Upper lobe of left lung (tissue), 6 donors: ENCODE results near the gene IGSF11. TPM values are rescaled to one million over a fixed set of nuclear protein-coding genes. Genes with fewer than 3 reads are reported as not detected.

Experiments used
- ATAC-seq, 2 donors: fragments of 200-7000 bp; cut with Tn5 transposase; one replicate each; pipeline ENCODE4 v1.9.1; 2022; ENCODE audit warnings: mild to moderate bottlenecking in 2 of 2, moderate library complexity in 2 of 2; ENCODE audit not compliant: low FRiP score in 2 of 2
- DNase-seq, 2 donors: peaks; one replicate each; pipeline ENCODE4 v3.0.0-alpha.2; 2019 to 2020
- H3K27ac ChIP-seq, 4 donors: fragments of 200-600 bp; sonication (generic); one replicate each; pipeline ENCODE4 v1.5.1; 2016 to 2019
- H3K27me3 ChIP-seq, 4 donors: fragments of 200-600 bp; sonication (generic); one replicate each; pipeline ENCODE4 v1.5.1; 2017 to 2019
- H3K36me3 ChIP-seq, 4 donors: fragments of 200-600 bp; sonication (generic); one replicate each; pipeline ENCODE4 v1.5.1; 2016 to 2019
- H3K4me1 ChIP-seq, 4 donors: fragments of 200-600 bp; sonication (generic); one replicate each; pipeline ENCODE4 v1.5.1; 2018 to 2019
- H3K4me3 ChIP-seq, 4 donors: fragments of 200-600 bp; sonication (generic); one replicate each; pipeline ENCODE4 v1.5.1; 2017 to 2019; ENCODE audit warnings: mild to moderate bottlenecking in 2 of 4, moderate library complexity in 1 of 4
- H3K9me3 ChIP-seq, 4 donors: fragments of 200-600 bp; sonication (generic); one replicate each; pipeline ENCODE4 v1.5.1; 2018 to 2019
- CTCF ChIP-seq, 6 experiments: fragments of 450-650 bp in 4 of 6; fragments of 200-600 bp in 2 of 6; sonication (generic) in 2 of 6; IDR thresholded peaks; one replicate each; pipeline ENCODE4 v1.5.1; 2016 to 2019; ENCODE audit warnings: antibody characterized with exemption in 6 of 6
- EP300 ChIP-seq, 4 donors: sonication (generic); formaldehyde crosslinking; IDR thresholded peaks; one replicate each; pipeline ENCODE4 v1.5.1; 2017; ENCODE audit warnings: antibody characterized with exemption in 4 of 4, control low read depth in 2 of 4
- POLR2A ChIP-seq, 4 donors: fragments of 450-650 bp; IDR thresholded peaks; one replicate each; pipeline ENCODE4 v1.5.1; 2016 to 2017; ENCODE audit warnings: antibody characterized with exemption in 4 of 4, mild to moderate bottlenecking in 2 of 4
- POLR2AphosphoS5 ChIP-seq, 2 donors: sonication (generic); formaldehyde crosslinking; IDR thresholded peaks; one replicate each; pipeline ENCODE4 v1.5.1; 2017; ENCODE audit warnings: antibody characterized with exemption in 2 of 2
- whole genome bisulfite sequencing, 2 donors: methylation state at CpG; one replicate each; pipeline ENCODE4 v1.1.5; 2017 to 2018; 5-methylcytosine and 5-hydroxymethylcytosine counted together
- total RNA-seq, 6 donors: library from RNA; depleted of rRNA in 4 of 6; stranded (reverse); fragments of >200 nt in 4 of 6; gene quantifications; one replicate each; pipeline versions ENCODE4 v1.1.0 to v1.2.1, GENCODE V29; 2016 to 2021
- donor health status: DM: no; HTN: no; CAD: no; lungs with moderate emphysema.
- donor health status: DM: no; HTN: yes; CAD: no; lungs with severe emphysema.

IGSF11 gene
- total RNA-seq, 6 donors from 2014 or later, result 0.11 to 0.71 (median 0.14) TPM; not detected in 3

GRCh38 chr3:118909763-118910162 is 124.9 kb downstream of the IGSF11 start:
- Histone ChIP-seq H3K27me3 (no peaks in the 10 kb centered on the region), H3K36me3 (no peaks in the 10 kb centered on the region), H3K4me3 (no peak overlapping the region), H3K9me3 (no peaks in the 10 kb centered on the region), H3K4me1 (no peaks in the 10 kb centered on the region), H3K27ac (no peak overlapping the region)
- DNase-seq (no peak), ATAC-seq (no peak)
- no peak for TF ChIP-seq CTCF (IDR thresholded peaks at IDR 0.05)
- no peak for TF ChIP-seq POLR2A (IDR thresholded peaks at IDR 0.05)
- TF ChIP-seq POLR2AphosphoS5 (IDR thresholded peaks at IDR 0.05), result no peak
- no peak for TF ChIP-seq EP300 (IDR thresholded peaks at IDR 0.05)

GRCh38 chr3:118907909-118908308 is 126.7 kb downstream of the IGSF11 start:
- no peaks in the 10 kb centered on the region for H3K9me3 ChIP-seq
- H3K4me1 ChIP-seq, result no peaks in the 10 kb centered on the region
- no peaks in the 10 kb centered on the region for H3K36me3 ChIP-seq
- 72 to 80% methylated on average over 2 of the region's 2 CpGs for WGBS, 2 donors
- no peak overlapping the region for H3K4me3 ChIP-seq
- no peak for TF ChIP-seq POLR2A (IDR thresholded peaks at IDR 0.05)
- ATAC-seq (no peak), DNase-seq (no peak)
- no peaks in the 10 kb centered on the region for H3K27me3 ChIP-seq
- no peak overlapping the region for H3K27ac ChIP-seq

GRCh38 chr3:118900737-118901525 is 133.7 kb downstream of the IGSF11 start:
- Histone ChIP-seq H3K9me3 (no peaks in the 10 kb centered on the region), H3K27ac (no peak overlapping the region), H3K4me1 (no peaks in the 10 kb centered on the region), H3K36me3 (no peaks in the 10 kb centered on the region), H3K4me3 (no peak overlapping the region), H3K27me3 (no peaks in the 10 kb centered on the region)
- 63 to 65% methylated on average over 4 of the region's 4 CpGs for WGBS, 2 donors
- ATAC-seq, result no peak
- DNase-seq, result no peak
- TF ChIP-seq EP300 (IDR thresholded peaks at IDR 0.05), result no peak

- Histone ChIP-seq H3K36me3 (no peaks in the 10 kb centered on the region), H3K27me3 (no peaks in the 10 kb centered on the region), H3K4me3 (no peak overlapping the region), H3K4me1 (no peaks in the 10 kb centered on the region), H3K9me3 (no peaks in the 10 kb centered on the region), H3K27ac (no peak overlapping the region)
- WGBS, 2 donors, result 62 to 68% methylated on average over 2 of the region's 2 CpGs
- TF ChIP-seq CTCF (IDR thresholded peaks at IDR 0.05) (no peak), POLR2A (IDR thresholded peaks at IDR 0.05) (no peak), EP300 (IDR thresholded peaks at IDR 0.05) (no peak), POLR2AphosphoS5 (IDR thresholded peaks at IDR 0.05) (no peak)
- ATAC-seq (no peak), DNase-seq (no peak)
Observed at GRCh38 chr3:118890206-118890605, 144.4 kb downstream of the IGSF11 start.

- Histone ChIP-seq H3K27ac (no peak overlapping the region), H3K9me3 (no peaks in the 10 kb centered on the region), H3K36me3 (no peaks in the 10 kb centered on the region), H3K4me1 (no peaks in the 10 kb centered on the region), H3K4me3 (no peak overlapping the region), H3K27me3 (no peaks in the 10 kb centered on the region)
- TF ChIP-seq POLR2A (IDR thresholded peaks at IDR 0.05) (no peak), EP300 (IDR thresholded peaks at IDR 0.05) (no peak), POLR2AphosphoS5 (IDR thresholded peaks at IDR 0.05) (no peak), CTCF (IDR thresholded peaks at IDR 0.05) (no peak)
- DNase-seq (no peak), ATAC-seq (no peak)
Observed at GRCh38 chr3:118889691-118890090, 145.0 kb downstream of the IGSF11 start.

GRCh38 chr3:118886708-118887107 is 147.9 kb downstream of the IGSF11 start:
- Histone ChIP-seq H3K9me3 (no peaks in the 10 kb centered on the region), H3K27me3 (no peaks in the 10 kb centered on the region), H3K4me1 (no peaks in the 10 kb centered on the region), H3K27ac (no peak overlapping the region), H3K4me3 (no peak overlapping the region), H3K36me3 (no peaks in the 10 kb centered on the region)
- no peak for TF ChIP-seq POLR2AphosphoS5 (IDR thresholded peaks at IDR 0.05)
- no peak for TF ChIP-seq POLR2A (IDR thresholded peaks at IDR 0.05)
- TF ChIP-seq EP300 (IDR thresholded peaks at IDR 0.05), result no peak
- no peak for TF ChIP-seq CTCF (IDR thresholded peaks at IDR 0.05)
- ATAC-seq (no peak), DNase-seq (no peak)
- WGBS, 2 donors, result 84% methylated on average over 3 of the region's 3 CpGs
